ENCODE data around the gene SURF1.

Gene SURF1

DNA sequence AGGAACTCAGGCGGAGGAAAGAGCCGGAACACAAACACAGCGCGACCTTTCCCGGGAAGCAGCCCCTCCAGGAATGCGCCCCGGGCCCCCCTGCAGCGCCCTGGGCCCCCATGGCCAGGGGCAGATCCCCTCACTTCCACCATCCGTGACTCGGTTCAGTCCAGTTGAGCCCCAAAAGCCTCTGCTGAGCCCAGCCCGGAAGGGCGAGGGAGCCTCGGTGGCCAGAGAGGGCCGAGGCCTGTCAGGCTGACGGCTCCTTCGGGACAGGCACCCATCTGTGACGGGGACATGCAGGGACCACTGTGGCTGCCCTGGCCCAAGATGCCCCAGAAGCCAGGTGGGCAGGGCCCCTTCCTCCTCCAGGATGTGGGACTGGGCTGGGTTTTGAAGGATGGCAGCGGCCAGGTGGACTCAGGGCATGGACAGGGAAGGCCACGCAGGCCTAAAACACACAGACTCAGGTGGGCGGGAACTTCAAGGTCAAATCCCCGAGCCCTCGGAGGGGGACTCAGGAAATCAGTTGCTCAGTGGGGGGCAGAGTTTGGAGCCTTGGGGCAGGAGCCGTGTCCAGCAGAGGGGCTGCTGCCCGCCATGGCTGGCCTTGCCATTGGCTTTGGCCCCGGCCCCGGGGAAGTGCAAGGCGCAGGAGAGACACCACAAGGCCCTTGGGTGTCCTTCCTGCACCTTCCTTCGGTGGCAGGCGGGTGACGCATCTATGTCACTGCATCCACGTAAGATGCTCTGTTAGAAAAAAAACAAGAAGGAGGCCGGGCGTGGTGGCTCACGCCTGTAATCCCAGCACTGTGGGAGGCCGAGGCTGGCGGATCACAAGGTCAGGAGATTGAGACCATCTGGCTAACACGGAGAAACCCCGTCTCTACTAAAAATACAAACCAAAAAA, 51.6 kb downstream of the SURF1 start:
- no peak overlapping the region for H3K4me2 ChIP-seq
- H3K4me1 ChIP-seq: peaks cover 0 to 8% (median 6%) of the 10 kb centered on the region in 10 experiments; a peak in 8 of 20 replicates
- no peaks in the 10 kb centered on the region for H4K20me1 ChIP-seq
- TF ChIP-seq Cebpa-rat (IDR thresholded peaks at IDR 0.05): no peak
- no peaks in the 10 kb centered on the region for H3K36me3 ChIP-seq
- no peak overlapping the region for H3K4me3 ChIP-seq
- no peak overlapping the region for H3K9ac ChIP-seq
- no peak overlapping the region for H3K27ac ChIP-seq
- H3K9me3 ChIP-seq (replicated peaks in 1 of 11): peaks cover 0 to 5% (median 0%) of the 10 kb centered on the region in 11 experiments; a peak in 3 of 22 replicates
- no peaks in the 10 kb centered on the region for H3K27me3 ChIP-seq

DNA sequence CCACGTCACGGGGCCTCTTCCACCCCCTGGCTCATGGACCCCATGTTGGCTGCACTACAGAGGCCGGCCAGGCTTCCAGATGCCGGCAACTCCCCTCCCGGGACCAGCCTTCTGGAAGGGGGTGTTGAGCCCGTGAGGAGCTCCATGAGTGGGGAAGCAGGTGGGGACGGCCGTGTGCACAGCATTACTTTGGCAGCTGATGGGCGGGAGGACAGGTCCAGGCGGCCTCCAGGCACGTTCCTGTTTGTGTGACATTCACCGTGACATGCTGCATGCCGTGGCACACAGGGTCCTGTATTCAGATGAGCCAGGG, 52.2 kb downstream of the SURF1 start:
- Histone ChIP-seq H3K36me3 (no peaks in the 10 kb centered on the region), H3K4me1 (peaks cover 0 to 8% (median 6%) of the 10 kb centered on the region in 10 experiments; a peak in 8 of 20 replicates), H3K27me3 (no peaks in the 10 kb centered on the region), H3K27ac (no peak overlapping the region), H3K4me2 (no peak overlapping the region), H4K20me1 (no peaks in the 10 kb centered on the region), H3K9ac (no peak overlapping the region), H3K9me3 (replicated peaks in 1 of 11) (no peaks in the 10 kb centered on the region), H3K4me3 (no peak overlapping the region)
- no peak for TF ChIP-seq Cebpa-rat (IDR thresholded peaks at IDR 0.05)

DNA sequence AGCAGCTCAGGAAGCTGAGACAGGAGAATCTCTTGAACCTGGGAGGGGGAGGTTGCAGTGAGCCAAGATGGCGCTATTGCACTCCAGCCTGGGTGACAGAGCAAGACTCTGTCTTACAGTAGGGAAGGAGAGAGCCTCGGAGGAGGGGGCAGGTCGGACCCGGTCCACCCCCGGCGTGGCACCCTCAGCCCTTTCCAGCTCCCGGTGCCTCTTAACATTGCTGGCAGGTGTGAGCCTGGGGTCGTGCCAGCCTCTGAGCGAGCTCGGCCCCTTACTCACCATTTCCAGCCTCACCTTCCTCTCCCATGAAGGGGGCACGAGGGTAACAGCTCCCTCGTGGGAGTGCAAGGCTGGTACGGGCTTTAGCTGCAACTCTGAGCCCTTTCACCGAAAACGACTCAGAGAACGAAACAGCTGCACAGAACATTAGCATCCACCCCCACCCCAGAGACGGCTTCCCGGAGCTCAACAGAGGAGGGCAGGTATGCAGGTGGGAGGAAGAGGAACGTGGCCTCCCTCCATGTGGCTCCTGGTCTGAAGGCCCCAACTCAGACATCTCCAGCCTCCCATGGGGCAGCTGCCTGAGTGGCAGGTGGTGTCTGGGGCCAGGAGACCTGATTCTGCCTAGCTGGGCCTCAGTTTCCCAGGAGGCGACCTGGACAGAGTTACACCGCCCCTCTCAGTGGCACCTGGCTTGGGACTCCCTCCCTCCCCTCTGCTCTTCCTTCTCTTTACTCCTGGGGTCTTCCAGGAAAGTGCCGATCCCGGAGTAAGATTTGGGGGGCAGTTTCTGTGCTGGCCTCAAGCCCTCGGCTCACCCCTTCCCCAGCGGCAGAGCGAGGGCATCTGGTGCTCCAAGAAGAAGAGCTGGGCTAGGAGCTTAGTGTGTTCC, 52.8 kb downstream of the SURF1 start:
- no peak overlapping the region for H3K9ac ChIP-seq
- H3K36me3 ChIP-seq: no peaks in the 10 kb centered on the region
- no peak overlapping the region for H3K4me2 ChIP-seq
- no peaks in the 10 kb centered on the region for H3K27me3 ChIP-seq
- no peak for TF ChIP-seq Cebpa-rat (IDR thresholded peaks at IDR 0.05)
- no peak overlapping the region for H3K27ac ChIP-seq
- H3K9me3 ChIP-seq (replicated peaks in 1 of 11): no peaks in the 10 kb centered on the region
- no peak overlapping the region for H3K4me3 ChIP-seq
- H4K20me1 ChIP-seq: no peaks in the 10 kb centered on the region
- H3K4me1 ChIP-seq: peaks cover 0 to 8% (median 6%) of the 10 kb centered on the region in 10 experiments; a peak in 8 of 20 replicates

Measured in BLaER1 treated with 17β-estradiol and CSF1 and Interleukin-3, amounts not matched to agents 10 nM and 100 nM (cell line).